Measurements from ENCODE around the gene CAMKMT.

GRCh38 chr2:44778671-44779476 is 417.1 kb downstream of the CAMKMT start:
- TF ChIP-seq, protein P1, sequence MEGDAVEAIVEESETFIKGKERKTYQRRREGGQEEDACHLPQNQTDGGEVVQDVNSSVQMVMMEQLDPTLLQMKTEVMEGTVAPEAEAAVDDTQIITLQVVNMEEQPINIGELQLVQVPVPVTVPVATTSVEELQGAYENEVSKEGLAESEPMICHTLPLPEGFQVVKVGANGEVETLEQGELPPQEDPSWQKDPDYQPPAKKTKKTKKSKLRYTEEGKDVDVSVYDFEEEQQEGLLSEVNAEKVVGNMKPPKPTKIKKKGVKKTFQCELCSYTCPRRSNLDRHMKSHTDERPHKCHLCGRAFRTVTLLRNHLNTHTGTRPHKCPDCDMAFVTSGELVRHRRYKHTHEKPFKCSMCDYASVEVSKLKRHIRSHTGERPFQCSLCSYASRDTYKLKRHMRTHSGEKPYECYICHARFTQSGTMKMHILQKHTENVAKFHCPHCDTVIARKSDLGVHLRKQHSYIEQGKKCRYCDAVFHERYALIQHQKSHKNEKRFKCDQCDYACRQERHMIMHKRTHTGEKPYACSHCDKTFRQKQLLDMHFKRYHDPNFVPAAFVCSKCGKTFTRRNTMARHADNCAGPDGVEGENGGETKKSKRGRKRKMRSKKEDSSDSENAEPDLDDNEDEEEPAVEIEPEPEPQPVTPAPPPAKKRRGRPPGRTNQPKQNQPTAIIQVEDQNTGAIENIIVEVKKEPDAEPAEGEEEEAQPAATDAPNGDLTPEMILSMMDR (IDR thresholded peaks at IDR 0.05 in 4 of 5, conservative IDR thresholded peaks at IDR 0.05 in 1 of 5), result no peak
- TF ChIP-seq POLR2A (IDR thresholded peaks at IDR 0.05), result no peak

Data from gastrocnemius medialis (tissue), 4 donors.